ENCODE data around the gene CSTF2T. TPM values are rescaled to one million over a fixed set of nuclear protein-coding genes. Genes with fewer than 3 reads are reported as not detected.

The CSTF2T gene
- total and polyA plus RNA-seq, 2 donors (not counting 3 experiments of a cell fraction or from before 2014, with no cell fraction given) = 4.8 to 19.8 TPM

- FAIRE-seq (no peak), DNase-seq (ENCODE audit: low read depth, low spot score) (no peak)
- H3K9me3 ChIP-seq (replicated peaks; ENCODE audit: control insufficient read depth, insufficient read depth, low read length) = no peaks in the 10 kb centered on the region
- no peak overlapping the region for H3K9ac ChIP-seq (replicated peaks; ENCODE audit: extremely low read depth, insufficient read depth, low read length)
- CTCF ChIA-PET = no interaction called here
- H3K79me2 ChIP-seq (ENCODE audit: control insufficient read depth, insufficient read depth, low read length) = no peaks in the 10 kb centered on the region
- H3K4me1 ChIP-seq (ENCODE audit: control insufficient read depth, extremely low read depth, insufficient read depth, low read length) = no peaks in the 10 kb centered on the region
- H3K27me3 ChIP-seq (ENCODE audit: control insufficient read depth in 2 of 2, insufficient read depth in 2 of 2, low read length in 2 of 2) = peaks cover 0 to 6% of the 10 kb centered on the region in 2 experiments
- no peaks in the 10 kb centered on the region for H3K36me3 ChIP-seq (ENCODE audit: control insufficient read depth in 2 of 2, extremely low read depth in 1 of 2, insufficient read depth in 2 of 2, low read length in 2 of 2)
- intact Hi-C loops (cut with micrococcal nuclease) = loop anchor here (5.0 kb wide), 1 partner anchor 48 kb away; no protein-coding TSS in a partner anchor
- dilution Hi-C loops (cut with MboI; ENCODE audit: extremely low pct_ligation_motif_present, low sequenced_read_pairs) = no loop called here
- no peaks in the 10 kb centered on the region for H3K9me1 ChIP-seq (replicated peaks; ENCODE audit: control insufficient read depth, extremely low read depth, insufficient read depth, low read length)
- BruUV-seq (replicated peaks) = no TSS peak
- H3K4me3 ChIP-seq (replicated peaks in 1 of 3; ENCODE audit: insufficient read depth in 1 of 3, low read depth in 1 of 3, low read length in 3 of 3) = no peak overlapping the region
- no peaks in the 10 kb centered on the region for H4K20me1 ChIP-seq (replicated peaks; ENCODE audit: control insufficient read depth, extremely low read depth, insufficient read depth, low read length)
- TF ChIP-seq POLR2A (IDR thresholded peaks at IDR 0.05; ENCODE audit: low read depth, low read length) (no peak), EZH2 (IDR thresholded peaks at IDR 0.05; ENCODE audit: borderline replicate concordance, low read depth, low read length, severe bottlenecking) (no peak), CTCF (IDR thresholded peaks at IDR 0.05; ENCODE audit: extremely low read depth in 1 of 2, insufficient read depth in 1 of 2, low read depth in 1 of 2, low read length in 2 of 2) (no peak), GATA2 (IDR thresholded peaks at IDR 0.05; ENCODE audit: insufficient read depth, insufficient read length, low read depth, low read length) (no peak), MAX (IDR thresholded peaks at IDR 0.05; ENCODE audit: insufficient read depth, insufficient read length) (no peak), MYC (IDR thresholded peaks at IDR 0.05; ENCODE audit: low read depth, low read length) (no peak), JUN (IDR thresholded peaks at IDR 0.05; ENCODE audit: borderline replicate concordance, insufficient read depth, insufficient read length, low read depth) (no peak), POLR2AphosphoS5 (IDR thresholded peaks at IDR 0.05; ENCODE audit: insufficient read depth, low read depth, low read length) (no peak), FOS (IDR thresholded peaks at IDR 0.05; ENCODE audit: borderline replicate concordance, insufficient read depth, low read length) (no peak)
- POLR2A ChIA-PET = no interaction called here
- H3K27ac ChIP-seq (ENCODE audit: insufficient read depth, low read depth, low read length) = no peak overlapping the region
- H2AFZ ChIP-seq (ENCODE audit: low read depth, low read length) = no peak overlapping the region
- no peak overlapping the region for H3K4me2 ChIP-seq (ENCODE audit: insufficient read depth, low read length)
Observed at GRCh38 chr10:51675088-51675487, 24.3 kb downstream of the CSTF2T start.

Measured in endothelial cell of umbilical vein (primary cell).